Stimulated activated CD4-positive, alpha-beta T cell treated with anti-CD3 and anti-CD28 coated beads, Interleukin-2, amount 100 ng/mL, for 48 hours (primary cell): ENCODE data around the gene CIITA.
"Not testable (repeated sequence)": the region's sequence is repeated elsewhere in the genome, so short reads cannot be mapped to it uniquely, and the experiment has no call there.

Experiments used
- DNase-seq, 2 donors: peaks; one replicate each; pipeline ENCODE4 v3.0.0-alpha.2; 2020

The CIITA gene

DNA sequence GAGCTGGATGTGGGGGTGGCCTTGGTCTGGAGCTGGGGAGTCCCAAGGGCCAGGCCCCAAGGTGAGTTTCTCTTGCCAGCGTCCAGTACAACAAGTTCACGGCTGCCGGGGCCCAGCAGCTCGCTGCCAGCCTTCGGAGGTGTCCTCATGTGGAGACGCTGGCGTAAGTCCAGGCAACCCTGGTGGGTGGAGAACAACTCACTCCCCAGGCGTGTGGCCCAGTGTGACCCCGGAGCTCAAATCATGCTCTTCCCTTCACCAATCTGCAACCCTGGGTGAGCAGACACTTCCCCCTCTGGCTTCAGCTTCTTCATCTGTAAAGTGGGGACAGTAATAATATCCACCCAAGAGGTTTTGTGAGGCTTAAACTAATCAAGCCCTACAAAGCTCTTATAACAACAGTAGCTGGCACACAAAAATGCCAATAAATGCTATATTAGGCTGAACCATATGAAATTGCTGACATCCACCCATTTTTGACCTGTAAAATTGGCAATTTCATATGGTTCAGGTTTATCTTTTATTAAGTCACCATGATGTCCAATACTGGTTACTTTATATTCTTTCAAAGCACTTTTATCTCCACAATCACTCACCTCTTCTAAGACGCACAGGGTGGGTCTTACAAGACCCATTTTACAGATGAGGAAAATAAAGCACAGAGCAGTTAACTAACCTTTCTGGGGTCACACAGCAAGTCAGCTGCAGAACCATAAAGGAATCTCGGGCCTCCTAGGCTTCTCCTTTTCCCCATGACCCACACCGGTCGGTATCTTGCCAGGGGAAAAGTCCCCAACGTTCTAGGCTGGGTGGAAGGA lies 45.5 kb downstream of the CIITA start:
- DNase-seq: no peak

DNA sequence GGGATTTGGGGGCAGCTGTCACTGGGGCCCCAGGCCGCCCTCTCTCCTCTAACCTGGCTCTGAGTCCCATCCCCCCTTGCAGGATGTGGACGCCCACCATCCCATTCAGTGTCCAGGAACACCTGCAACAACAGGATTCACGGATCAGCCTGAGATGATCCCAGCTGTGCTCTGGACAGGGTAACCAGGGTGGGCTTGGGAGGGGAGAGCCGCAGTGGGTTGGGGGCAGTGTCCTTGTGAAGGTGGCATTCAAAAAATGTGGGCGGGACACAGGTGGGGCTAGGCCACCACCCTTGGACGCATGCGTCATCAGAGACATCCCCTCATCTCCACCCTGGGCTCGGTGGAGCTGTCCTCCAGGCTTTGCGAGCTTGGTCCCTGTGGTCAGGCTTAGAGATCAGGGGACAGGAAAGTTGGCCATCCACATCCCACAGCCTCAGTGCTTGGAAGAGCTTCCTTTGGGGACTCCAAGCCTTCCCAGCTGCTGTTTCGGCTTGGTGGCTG lies 46.2 kb downstream of the CIITA start:
- DNase-seq: no peak

DNA sequence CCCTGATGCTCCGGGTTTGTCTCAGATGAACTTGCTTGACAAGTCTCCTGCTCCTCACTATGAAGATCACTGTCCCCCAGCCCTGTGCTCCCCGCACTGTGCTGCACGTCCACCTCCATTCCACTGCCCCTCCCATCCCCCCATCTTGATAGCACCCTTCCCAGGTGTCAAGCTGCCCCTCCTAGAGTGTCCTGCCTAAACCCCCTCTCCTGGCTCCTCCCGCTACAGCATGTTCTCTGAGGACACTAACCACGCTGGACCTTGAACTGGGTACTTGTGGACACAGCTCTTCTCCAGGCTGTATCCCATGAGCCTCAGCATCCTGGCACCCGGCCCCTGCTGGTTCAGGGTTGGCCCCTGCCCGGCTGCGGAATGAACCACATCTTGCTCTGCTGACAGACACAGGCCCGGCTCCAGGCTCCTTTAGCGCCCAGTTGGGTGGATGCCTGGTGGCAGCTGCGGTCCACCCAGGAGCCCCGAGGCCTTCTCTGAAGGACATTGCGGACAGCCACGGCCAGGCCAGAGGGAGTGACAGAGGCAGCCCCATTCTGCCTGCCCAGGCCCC lies 46.7 kb downstream of the CIITA start:
- DNase-seq: no peak

DNA sequence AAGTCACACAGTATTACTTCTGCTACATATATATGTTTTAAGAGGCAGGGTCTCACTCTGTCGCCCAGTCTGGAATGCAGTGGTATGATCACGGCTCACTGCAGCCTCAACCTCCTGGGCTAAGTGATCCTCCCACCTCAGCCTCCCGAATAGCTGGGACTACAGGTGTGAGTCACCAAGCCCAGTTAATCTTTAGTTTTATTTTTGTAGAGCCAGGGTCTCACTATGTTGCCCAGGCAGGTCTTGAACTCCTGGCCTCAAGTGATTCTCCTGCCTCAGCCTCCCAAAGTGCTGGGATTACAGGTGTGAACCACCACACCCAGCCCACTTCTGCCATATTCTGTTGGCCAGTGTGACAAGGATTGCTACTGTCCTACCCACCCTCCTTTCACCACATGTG lies 48.3 kb downstream of the CIITA start:
- DNase-seq: not testable (repeated sequence)

DNA sequence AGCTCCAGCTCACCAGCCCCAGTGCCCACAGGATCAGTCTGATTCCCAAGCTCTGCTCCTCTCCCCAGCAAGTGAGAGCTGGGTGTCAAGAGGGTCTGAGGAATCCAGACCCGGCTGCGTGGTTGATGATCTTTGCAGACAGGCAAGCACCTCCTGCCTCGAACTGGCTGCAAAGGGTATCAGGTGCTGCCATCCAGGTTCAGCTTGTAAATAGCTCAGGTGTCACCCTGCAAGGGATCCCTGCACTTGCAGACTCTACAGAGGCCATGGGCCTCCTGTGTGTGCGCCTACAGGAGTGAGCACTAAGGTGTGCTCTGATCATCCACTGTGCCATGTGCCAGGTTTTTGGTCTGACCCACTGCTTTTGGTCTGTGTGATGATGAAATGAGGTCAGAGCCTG lies 49.1 kb downstream of the CIITA start:
- no peak for DNase-seq

DNA sequence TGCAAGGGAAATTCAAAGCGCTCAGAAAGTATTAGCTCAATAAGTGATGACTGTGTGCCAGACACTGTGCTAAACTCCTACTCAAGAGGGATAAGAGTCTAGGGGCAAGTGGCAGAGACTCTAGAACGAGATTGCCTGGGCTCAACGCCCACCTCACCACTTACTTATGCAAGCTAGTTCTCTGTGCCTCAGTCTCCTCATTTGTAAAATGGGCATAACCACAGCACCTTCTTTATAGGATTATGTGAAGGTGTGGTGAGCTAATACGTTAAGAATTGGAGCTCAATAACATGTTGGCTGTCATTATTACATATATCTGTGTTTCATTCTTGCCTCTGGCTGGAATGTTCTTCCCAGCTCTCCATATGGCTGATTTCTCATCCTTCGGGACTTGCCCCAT lies 49.9 kb downstream of the CIITA start:
- no peak for DNase-seq

DNA sequence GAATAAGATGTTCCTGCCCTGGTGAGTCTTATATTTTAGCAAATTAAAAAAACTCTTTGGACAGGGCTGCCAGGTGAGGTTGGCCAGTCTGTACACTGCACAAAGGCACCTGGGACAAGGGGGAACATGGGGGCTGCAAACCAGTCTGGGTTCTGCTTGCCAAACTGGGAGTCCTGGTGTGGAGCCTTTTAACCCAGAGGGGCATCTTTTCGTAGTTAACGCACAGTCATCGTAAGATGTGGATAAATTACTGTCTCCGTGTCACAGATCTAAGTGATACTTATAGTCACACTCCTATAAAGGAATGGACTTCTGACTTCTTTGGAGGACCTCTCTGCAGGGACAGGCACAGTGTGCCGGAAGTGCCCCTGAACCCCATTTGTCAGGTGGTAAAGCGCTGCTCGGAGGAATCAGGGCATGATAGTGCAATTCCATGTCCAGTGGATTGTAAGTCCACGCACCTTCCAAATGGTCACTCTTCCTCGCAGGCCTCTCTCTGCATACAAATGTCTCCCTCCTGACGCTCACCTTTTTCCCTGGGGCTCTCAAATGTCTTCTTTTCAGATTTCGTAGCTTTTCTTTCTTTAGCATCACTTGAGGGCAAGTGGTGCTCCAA lies 50.6 kb downstream of the CIITA start:
- no peak for DNase-seq

DNA sequence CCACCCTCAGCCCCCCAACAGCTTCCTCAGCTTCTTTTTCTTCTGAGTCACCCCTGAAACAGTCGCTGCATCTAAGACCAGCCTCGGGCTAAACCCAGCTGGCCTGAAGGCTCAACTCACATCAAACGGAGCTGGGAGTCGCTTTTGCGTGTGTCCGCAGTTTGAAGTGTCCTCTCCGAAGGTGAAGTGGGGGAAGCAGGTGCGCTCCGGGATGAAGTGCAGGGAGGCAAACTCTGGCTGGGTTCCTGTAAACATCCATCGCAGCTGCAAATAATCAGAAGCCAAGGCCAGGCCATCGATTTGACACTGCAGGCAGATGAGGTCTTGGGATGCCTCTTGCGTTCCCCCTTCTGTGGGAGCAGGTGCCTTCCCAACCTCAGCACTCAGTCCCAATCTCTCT lies 52.1 kb downstream of the CIITA start:
- DNase-seq: not testable (repeated sequence)

DNA sequence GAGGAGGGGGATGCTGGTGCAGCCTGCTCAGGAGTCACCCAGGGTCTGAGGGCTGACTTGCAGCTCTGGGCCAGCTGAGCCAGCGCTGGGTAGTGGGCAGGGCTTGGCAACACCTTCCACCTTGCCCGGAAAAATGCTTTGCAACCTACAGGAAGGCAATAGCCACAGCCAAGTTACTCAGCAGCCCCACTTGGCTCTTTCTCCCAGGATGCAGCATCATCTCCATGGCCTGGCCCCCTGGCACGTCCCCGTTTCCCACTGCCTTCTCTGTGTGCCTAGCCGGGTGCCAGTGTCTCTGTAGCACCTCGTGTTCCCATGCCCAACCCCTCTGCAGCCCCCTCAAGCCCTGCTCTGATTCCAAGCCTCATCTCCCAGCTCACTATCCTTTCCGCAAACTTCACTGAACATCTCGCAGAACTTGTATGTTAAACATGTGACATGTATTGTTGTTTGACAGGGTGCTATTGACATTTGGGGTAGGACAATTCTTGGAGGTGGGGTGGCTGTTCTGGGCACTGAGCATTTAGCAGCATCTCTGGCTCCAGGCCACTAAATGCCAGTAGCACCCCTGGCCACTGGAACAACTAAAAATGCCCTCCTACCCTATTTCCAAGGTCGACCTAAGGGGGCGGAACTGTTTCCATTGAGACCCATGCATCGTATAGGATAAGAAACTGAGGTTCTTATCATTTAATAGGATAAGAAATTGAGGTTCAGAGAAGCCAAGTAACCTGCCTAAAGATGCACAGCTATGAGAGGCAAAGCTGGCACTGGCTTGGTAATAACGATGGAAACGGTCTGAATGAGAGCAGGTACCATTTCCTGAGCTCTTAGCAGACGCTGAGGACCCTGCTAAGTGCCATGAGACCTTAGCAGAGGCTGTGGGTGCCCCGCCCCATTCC lies 53.1 kb downstream of the CIITA start:
- no peak for DNase-seq

DNA sequence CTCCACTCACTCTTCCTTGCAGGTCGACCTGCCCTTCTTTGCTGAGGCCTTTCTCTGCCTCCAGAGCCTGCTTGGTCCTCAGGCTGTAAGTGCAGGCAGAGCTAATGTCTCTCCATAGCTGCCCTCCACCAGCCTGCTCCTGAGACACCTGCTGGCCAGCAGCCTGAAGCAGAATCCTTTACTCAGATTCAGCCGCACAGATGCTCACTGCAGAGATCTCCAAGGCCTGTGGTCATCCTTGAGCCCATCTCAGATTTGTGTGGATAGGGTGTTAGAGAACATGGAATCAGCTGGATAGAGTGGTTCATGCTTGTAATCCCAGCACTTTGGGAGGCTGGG lies 53.7 kb downstream of the CIITA start:
- DNase-seq: no peak

DNA sequence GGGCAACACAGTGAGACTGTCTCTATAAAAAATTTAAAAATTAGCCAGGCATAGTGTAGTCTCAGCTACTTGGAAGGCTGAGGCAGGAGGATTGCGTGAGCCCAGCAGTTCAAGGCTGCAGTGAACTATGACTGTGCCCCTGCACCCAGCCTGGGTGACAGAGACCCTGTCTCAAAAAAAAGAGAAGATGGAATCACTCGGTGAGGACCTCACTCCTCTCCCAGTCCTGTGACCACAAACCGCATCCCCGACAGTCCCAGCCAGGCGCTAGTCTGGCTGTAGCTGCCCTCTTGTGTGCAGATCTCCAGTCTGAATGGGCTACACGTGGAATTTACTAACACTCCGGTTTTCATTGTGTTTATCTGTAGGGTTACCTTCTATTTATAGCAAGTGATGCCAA lies 54.1 kb downstream of the CIITA start:
- DNase-seq: no peak

DNA sequence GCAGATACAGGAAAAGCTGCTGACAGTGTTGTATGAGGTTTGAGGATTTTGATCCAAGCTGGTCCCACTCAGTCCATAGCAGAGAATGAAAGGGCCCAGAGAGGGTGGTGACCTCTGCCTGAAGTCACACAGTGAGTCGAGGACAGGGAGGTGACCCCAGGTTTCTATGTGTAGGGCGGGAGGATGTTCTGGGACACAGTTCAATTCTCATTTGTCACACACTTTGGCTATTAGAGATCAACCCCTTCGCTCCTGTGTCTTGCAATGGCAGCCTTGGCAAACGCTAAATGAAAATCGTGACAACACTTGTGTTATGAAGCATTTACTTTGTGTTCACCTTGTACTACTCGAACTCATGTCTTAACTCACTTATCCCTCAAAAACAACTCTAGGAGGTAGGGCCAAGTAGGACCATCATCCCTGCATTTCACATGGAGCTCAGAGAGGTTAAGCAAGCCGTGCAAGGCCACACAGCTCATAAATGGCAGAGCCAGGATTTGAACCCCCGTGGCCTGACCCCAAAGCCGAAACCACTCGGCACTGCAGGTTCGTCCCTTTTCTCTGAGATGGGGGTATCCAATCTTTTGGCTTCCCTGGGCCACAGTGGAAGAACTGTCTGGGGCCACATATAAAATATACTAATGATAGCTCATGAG lies 55.1 kb downstream of the CIITA start:
- no peak for DNase-seq

DNA sequence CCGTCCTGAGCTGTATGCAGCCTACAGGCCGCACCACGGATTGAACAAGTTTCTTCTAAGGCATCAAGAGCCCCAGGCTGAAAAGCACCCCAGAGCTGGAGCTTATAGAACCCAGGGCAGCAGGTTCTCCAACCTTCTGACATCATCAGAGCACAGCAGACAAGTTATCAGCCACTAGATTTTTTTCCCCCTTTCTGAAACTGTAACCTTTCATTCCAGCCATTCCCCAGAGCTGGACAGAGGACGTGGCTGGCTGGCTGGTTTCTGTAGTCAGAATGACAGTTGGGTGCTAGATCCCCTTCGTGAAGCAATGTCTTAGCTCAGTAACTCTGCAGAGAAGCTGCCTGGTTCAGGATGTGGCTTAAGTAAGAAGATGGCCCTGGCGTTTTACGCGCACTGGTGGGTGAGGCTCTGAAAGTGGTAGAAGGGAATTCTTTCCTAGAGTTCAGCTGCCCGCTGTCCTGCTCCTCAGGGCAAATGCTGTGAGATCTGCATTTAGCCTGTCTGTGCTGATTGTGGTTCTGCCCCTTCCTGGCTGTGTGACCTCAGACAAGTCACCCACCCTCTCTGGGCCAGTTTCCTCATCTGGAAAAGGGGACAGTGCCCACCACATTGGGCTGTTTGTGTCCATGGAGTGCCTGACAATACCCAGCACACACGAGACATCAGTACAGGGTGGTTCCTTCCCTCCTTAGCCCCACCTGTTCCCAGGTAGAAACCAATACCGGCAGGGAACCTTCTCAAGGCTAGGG lies 56.1 kb downstream of the CIITA start:
- no peak for DNase-seq

DNA sequence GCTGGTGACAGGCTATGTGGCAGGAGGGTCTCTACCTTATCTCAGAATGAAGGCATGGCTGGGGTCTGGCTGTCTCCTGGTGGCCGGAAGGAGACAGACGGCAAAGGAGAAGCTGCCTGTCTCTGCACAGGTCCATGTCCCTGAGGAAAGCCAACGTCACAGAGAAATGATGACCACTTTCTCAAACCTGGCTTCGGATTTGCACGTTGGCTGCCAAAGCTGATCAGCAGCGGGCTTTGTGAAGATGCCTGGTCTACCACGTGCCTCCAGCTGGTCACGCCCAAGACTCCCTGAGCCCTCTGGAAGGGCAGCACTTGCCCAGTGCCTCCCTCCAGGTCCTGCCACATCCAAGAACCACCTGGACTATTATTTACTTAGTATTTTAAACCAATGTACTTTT lies 56.9 kb downstream of the CIITA start:
- no peak for DNase-seq

DNA sequence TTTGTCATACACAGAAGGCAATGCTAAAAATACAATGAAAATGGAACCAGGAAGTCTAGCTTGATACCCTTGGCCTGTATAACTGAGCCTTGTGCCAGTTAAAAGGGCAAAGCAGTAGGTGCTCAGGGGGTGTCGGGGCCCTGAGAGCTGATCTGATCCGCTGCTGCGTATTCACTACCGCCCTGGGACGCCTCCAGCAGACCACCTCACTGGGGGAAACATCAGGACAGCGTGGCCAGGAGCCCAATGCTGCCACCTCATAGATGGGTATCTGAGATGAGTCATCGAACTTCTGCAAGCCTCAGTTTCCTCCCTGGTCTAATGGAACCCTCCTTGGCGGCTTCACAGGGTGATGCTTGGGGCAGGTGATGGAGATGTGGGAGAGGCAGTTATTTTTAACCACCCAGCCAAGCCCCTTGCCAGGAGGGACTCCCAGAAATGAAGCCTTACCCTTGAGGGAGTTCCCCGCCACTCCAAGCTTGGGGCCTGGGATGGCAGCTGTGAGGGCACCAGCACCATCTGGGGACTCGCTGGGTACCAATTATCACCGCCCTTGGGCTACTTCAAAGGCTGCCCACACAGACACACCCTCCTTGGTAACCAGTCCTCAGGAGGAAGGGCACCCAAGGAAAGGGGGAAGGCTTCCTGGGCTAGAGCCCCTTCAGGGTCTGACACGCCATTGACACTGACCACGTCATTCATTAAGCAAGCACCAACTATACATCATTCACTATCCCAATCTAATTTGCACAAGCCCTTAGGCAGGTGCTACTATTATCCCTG lies 57.5 kb downstream of the CIITA start:
- no peak for DNase-seq

DNA sequence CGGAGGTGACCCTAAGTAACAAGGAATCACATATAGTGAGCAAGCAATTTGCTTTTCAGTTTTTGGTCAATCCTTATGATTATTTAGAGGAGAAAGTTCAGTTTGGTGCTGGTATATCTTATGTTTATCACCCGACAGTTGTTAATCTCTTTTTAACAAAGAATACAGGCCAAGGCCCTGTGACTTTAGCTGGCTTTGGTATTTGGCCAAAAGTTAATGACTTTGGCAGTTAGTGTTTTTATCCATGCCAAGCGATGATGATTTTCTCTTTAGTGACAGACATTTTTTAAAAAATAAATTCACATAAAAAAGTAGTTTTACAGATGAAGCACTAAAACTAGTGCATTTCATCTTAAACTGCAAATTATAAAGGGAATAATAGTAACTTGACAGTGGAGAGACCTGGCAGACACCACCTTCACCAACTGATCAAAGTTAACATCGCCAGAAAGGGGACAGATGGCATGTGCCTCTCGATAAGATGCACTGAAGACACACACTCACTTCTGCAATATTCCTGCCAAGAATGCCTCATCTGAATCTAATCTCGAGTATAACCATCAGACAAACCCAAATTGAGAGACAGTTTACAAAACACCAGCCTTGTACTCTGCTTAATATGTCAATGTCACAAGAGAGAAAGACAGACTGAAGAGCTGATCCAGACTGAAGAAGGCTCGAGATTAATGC lies 58.4 kb downstream of the CIITA start:
- no peak for DNase-seq

DNA sequence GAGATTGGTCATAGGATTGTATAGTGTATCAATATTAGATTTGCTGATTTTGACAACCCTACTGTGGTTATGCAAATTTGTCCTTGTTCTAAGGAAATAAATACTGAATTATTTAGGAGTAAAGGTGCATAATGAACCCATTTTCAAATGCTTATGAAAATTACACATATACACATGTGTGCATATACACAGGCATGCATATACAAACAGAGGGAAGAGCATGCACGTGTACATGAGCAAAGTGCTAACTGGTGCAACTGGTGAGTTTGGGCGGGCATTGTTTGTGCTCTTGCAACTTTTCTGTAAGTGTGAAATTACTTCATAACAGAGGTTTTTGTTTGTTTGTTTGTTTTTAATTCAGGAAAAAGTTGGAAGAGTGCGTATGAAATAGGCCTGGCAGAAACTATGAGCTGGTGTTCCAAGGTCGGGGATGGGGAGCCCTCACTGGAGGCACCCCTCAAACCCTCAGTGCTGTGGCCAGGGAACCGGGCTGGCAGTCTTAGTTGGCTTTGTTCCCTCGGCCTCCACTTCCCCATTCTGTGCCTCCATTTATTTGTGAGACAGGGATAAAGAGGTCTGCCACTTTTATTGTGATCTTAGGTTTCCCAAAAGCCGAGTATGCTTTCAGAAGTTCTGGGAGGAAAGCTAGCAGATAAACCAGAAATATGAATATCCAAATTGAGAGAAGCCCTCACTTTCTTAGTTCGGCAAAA lies 59.4 kb downstream of the CIITA start:
- no peak for DNase-seq

DNA sequence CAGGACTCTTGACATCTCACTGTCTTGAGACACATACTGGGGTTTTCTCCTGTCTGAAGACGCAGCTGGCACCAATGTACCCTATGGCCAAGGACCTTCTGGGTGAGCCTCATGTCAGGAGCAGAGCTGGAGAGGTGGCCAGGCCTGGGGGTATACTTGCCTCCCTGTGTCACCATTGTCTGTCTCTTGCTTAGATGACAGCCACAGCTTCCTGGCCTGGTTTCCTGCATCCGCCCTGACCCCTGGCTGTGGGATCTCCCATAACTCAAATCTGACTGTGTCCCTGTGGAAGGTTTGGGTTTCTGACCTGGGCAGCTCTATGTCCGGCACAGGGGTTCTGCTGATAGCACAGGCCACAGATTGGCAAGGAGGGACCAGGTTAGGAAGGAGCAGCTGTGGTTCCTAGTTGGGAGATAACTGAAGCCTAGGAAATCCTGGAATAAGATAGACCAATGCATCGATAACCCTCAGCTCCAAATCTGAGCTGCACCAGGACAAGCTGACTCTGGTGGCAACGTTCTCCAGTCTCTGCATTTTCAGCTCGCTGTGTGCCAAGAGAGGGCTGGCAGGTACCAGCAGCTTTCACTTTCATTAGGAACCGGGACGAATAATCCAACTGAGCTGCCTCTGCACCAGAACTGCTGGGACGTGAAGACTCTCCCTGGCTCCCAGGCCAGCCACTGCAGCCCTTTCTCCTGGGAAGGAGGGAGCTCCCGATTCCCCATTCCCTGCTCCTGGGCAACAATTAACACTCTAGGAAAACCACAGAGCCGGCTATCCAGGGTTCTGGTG lies 60.3 kb downstream of the CIITA start:
- no peak for DNase-seq

DNA sequence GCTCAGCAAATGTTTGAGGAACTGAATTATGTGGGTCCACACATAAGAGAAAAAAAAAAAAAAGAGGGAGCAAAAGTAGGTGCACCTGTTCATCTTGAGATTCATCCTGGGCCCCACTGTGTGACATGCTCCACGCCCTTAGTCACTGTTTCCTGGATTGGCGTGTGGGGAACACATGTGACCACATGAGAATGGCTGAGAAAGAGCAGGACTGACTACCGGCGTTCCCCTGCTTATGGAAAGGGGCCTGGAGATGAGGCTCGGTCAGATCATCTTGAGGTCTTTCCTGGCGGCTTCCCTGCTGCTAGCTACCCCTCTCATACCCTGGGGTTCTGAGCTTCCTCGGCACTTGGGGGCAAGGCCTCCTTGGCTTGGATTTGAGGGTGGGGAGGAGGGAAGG lies 61.3 kb downstream of the CIITA start:
- DNase-seq: peak in 1 of 2 donors; percentile 30
